ENCODE data around the gene GINS2.

Gene GINS2

GRCh38 chr16:85652431-85653221 lies 36.1 kb downstream of the GINS2 start:
- DNase-seq = peak; percentile 88

DNA sequence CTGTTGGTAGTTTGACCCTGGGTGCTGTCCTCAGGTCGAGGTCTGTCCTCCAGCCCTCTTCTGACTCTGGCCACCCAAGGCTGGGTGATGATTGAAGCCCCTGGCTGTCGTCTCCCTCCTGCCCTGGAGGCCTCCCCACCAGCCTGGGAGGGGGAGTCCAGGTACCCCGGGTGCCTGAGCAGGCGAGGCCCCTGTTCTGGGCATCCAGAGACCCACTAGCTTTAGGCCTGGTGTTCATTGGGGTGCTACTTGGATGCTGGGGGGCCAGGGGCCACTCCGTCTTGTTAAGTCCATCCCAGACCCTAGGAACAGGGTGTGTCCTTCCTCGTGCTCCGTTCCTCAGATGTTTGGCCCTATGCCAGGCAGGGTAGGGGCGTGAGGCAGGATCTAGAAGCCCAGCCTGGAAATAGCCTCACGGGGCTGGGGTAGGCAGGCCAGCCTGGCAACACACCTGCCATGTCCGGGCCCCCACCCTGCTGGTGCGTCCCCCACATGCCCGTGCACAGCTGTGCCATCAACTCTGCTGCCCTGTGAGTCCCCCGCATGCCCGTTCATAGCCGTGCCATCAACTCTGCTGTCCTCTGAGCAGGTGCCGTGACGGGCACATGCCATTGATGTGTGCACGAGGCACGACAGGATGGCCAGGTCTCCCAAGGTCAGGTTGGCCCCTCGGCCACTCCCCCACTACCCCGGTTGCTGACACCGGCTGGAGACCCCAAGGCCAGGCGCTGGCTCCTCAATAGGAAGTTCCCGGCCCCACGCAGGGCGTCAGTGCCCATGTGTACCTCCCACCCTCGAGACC lies 36.9 kb downstream of the GINS2 start:
- no peak for TF ChIP-seq CTCF (IDR thresholded peaks at IDR 0.05; ENCODE audit: low read depth, low read length)
- H3K27ac ChIP-seq = peak overlapping the region; percentile 95
- no peak for DNase-seq
- no peaks in the 10 kb centered on the region for H3K9me3 ChIP-seq (ENCODE audit: severe bottlenecking)
- H3K36me3 ChIP-seq = peaks cover 62% of the 10 kb centered on the region
- peak overlapping the region; percentile 3; the same call in 1 of the 2 replicates for H3K4me3 ChIP-seq (ENCODE audit: low read depth, low read length)
- no peaks in the 10 kb centered on the region for H3K27me3 ChIP-seq (ENCODE audit: insufficient read depth, low read depth, severe bottlenecking)

More at GRCh38 chr16:85652431-85653221, 36.1 kb downstream of the GINS2 start:
- H3K27ac ChIP-seq = peak overlapping the region; percentile 95
- H3K4me3 ChIP-seq (ENCODE audit: low read depth, low read length) = no peak overlapping the region
- H3K27me3 ChIP-seq (ENCODE audit: insufficient read depth, low read depth, severe bottlenecking) = no peaks in the 10 kb centered on the region
- H3K9me3 ChIP-seq (ENCODE audit: severe bottlenecking) = no peaks in the 10 kb centered on the region
- TF ChIP-seq CTCF (IDR thresholded peaks at IDR 0.05; ENCODE audit: low read depth, low read length) = no peak
- H3K36me3 ChIP-seq = peaks cover 67% of the 10 kb centered on the region

- peaks cover 60% of the 10 kb centered on the region for H3K36me3 ChIP-seq
- H3K27ac ChIP-seq = peak overlapping the region; percentile 95
- H3K27me3 ChIP-seq (ENCODE audit: insufficient read depth, low read depth, severe bottlenecking) = no peaks in the 10 kb centered on the region
- H3K9me3 ChIP-seq (ENCODE audit: severe bottlenecking) = no peaks in the 10 kb centered on the region
- peak; percentile 66 for DNase-seq
- peak overlapping the region; percentile 3 for H3K4me3 ChIP-seq (ENCODE audit: low read depth, low read length)
- TF ChIP-seq CTCF (IDR thresholded peaks at IDR 0.05; ENCODE audit: low read depth, low read length) = no peak
Measured at GRCh38 chr16:85650844-85651628, 37.7 kb downstream of the GINS2 start.

DNA sequence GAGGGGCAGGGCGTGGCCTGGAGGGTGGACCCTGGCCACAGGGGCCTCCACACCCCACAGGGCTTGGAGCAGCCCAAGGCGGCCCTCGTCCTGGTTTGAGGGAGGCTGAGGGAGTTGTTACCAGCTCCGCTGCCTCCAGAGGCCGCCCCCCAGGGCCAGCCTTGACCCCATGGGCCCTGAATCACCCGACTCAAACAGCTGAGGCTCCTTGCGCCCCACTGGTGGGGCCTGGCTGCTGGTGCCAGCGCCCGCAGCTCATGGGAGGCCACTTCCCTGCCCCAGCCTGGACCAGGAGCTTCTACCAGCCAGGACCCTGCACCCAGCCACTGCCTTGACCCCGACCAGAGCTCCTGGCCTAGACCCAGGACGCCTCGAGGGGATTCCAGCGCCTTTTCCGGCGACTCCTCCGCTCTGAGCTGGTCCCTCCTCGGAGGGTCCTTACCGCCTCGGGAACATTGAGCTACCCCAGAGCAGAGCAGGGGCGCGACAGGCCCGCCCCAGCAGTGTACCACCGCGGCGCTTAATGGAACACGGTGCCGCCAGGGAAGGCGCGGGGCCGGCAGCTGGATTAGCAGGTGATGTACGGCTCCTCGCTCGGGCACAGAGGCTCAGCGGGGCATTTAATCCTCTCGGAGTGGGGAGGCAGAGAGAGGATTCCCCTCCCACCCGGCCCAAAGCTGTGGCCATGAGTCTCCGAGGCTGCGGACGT lies 38.5 kb downstream of the GINS2 start:
- Histone ChIP-seq H3K27me3 (ENCODE audit: insufficient read depth, low read depth, severe bottlenecking) (no peaks in the 10 kb centered on the region), H3K9me3 (ENCODE audit: severe bottlenecking) (no peaks in the 10 kb centered on the region), H3K4me3 (ENCODE audit: low read depth, low read length) (peak overlapping the region; percentile 10; the same call in 1 of the 2 replicates), H3K27ac (peak overlapping the region; percentile 95), H3K36me3 (peaks cover 56% of the 10 kb centered on the region)
- DNase-seq = peak; percentile 81
- TF ChIP-seq CTCF (IDR thresholded peaks at IDR 0.05; ENCODE audit: low read depth, low read length) = no peak

All from WERI-Rb-1 (cell line).